PC-9 (cell line): ENCODE data around the gene F2RL1.

Source experiments
- CTCF ChIP-seq: fragments of 200-600 bp; sonication (generic); conservative IDR thresholded peaks from 2 replicates; pipeline ENCODE4 v1.6.1; 2017; ENCODE audit warnings: mixed run types, antibody characterized with exemption, mild to moderate bottlenecking, moderate library complexity
- EZH2 ChIP-seq: fragments of 200-600 bp; sonication (generic); IDR thresholded peaks from 2 replicates; pipeline ENCODE4 v1.8.0; 2017; ENCODE audit warnings: antibody characterized with exemption, low read depth

DNA sequence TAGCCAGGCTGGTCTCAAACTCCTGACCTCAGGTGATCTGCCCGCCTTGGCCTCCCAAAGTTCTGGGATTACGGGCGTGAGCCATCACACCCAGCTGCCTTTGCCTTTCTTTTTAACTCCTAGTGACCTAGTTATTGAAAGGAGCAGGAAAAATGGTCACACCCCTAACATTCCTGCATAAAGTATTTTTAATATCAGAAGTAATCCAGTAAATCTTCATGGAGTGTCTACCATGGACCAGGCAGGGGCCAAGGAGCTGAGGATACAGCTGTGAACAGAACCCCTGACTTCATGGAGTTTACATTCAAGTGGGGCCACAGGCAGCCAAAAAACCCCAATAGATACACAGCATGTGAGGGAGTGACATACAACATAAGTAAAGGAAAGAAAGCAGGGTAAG, 18.3 kb upstream of the F2RL1 start:
- no peak for TF ChIP-seq CTCF
- no peak for TF ChIP-seq EZH2
